ENCODE measurements around the gene HSFX3.
"Not testable (repeated sequence)": the region's sequence is repeated elsewhere in the genome, so short reads cannot be mapped to it uniquely, and the experiment has no call there.

Gene HSFX3

GRCh38 chrX:149528381-149528780, 21.3 kb downstream of the HSFX3 start:
- no peak overlapping the region for H3K4me3 ChIP-seq (ENCODE audit: low read depth, low read length)
- TF ChIP-seq CTCF (IDR thresholded peaks at IDR 0.05; ENCODE audit: low read depth, low read length): no peak

- no peak overlapping the region for H3K4me3 ChIP-seq (ENCODE audit: low read depth, low read length)
- TF ChIP-seq CTCF (IDR thresholded peaks at IDR 0.05; ENCODE audit: low read depth, low read length): peak; percentile 45
These were observed 22.0 kb downstream of the HSFX3 start for GRCh38 chrX:149527705-149528104.

- H3K4me3 ChIP-seq (ENCODE audit: low read depth, low read length): not testable (repeated sequence)
These were observed 23.2 kb downstream of the HSFX3 start for GRCh38 chrX:149526318-149527033.

- H3K4me3 ChIP-seq (ENCODE audit: low read depth, low read length): not testable (repeated sequence)
These were observed 23.8 kb downstream of the HSFX3 start for GRCh38 chrX:149525903-149526302.

GRCh38 chrX:149525389-149525788, 24.3 kb downstream of the HSFX3 start:
- not testable (repeated sequence) for H3K4me3 ChIP-seq (ENCODE audit: low read depth, low read length)

GRCh38 chrX:149522916-149523315, 26.8 kb downstream of the HSFX3 start:
- TF ChIP-seq CTCF (IDR thresholded peaks at IDR 0.05; ENCODE audit: low read depth, low read length): no peak
- no peak overlapping the region for H3K4me3 ChIP-seq (ENCODE audit: low read depth, low read length)

- TF ChIP-seq CTCF (IDR thresholded peaks at IDR 0.05; ENCODE audit: low read depth, low read length): no peak
- H3K4me3 ChIP-seq (ENCODE audit: low read depth, low read length): no peak overlapping the region
These were observed 28.3 kb downstream of the HSFX3 start for GRCh38 chrX:149521438-149521837.

DNA sequence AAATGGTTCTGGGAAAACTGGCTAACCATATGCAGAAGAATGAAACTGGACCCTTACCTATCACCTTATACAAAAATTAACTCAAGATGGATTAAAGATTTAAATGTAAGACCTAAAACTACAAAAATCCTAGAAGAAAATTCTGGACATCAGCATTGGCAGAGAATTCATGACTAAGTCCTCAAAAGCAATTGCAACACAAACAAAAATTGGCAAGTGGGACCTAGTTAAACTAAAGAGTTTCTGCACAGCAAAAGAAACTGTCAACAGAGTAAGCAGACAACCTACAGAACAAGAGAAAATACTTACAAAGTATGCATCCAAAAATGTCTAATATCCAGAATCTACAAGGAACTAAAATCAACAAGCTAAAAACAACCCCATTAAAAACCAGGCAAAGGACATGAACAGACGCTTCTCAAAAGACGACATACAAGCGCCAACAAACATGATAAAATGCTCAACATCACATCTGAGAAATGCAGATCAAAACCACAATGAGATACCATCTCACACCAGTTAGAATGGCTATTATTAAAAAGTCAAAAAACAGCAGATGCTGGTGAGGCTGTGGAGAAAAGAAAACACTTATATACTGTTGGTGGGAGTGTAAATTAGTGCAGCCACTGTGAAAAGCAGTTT, 29.0 kb downstream of the HSFX3 start:
- not testable (repeated sequence) for H3K4me3 ChIP-seq (ENCODE audit: low read depth, low read length)

GRCh38 chrX:149518236-149518635, 31.5 kb downstream of the HSFX3 start:
- no peak overlapping the region for H3K4me3 ChIP-seq (ENCODE audit: low read depth, low read length)
- no peak for TF ChIP-seq CTCF (IDR thresholded peaks at IDR 0.05; ENCODE audit: low read depth, low read length)
